Measurements from ENCODE around the gene PAM16.

Gene PAM16

DNA sequence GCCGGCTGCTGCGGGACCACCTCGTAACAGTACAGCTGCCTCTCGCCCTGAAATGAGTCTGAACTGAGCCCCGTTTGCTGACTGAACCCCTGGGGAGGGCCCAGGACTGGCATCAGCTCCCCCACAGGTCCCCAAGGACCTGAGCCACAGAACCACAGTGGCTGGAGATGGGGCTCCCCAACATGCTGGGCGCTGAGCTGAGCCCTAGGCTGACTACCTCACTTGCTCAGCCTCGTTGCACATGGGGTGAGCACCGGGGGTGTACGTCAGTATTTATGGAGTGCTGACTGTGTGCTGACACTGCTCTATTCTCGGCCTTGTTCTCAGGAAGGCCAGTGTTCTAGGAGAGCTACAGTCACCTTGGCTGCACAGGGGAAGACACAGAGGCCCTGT lies 13.9 kb upstream of the PAM16 start:
- peaks cover 8% of the 10 kb centered on the region for H3K36me3 ChIP-seq (ENCODE audit: insufficient read depth, low read length)
- no peak overlapping the region for H3K4me3 ChIP-seq (ENCODE audit: low read depth in 1 of 2, low read length in 2 of 2)
- H3K9me3 ChIP-seq (ENCODE audit: low read length), result no peaks in the 10 kb centered on the region
- no peak overlapping the region for H3K27ac ChIP-seq (ENCODE audit: low read depth, low read length)
- peaks cover 2% of the 10 kb centered on the region for H3K4me1 ChIP-seq (ENCODE audit: insufficient read depth, low read length)
- H3K9ac ChIP-seq (ENCODE audit: low read length), result no peak overlapping the region
- H3K27me3 ChIP-seq (ENCODE audit: control insufficient read depth in 1 of 2, insufficient read depth in 2 of 2, low read length in 2 of 2), result no peaks in the 10 kb centered on the region

DNA sequence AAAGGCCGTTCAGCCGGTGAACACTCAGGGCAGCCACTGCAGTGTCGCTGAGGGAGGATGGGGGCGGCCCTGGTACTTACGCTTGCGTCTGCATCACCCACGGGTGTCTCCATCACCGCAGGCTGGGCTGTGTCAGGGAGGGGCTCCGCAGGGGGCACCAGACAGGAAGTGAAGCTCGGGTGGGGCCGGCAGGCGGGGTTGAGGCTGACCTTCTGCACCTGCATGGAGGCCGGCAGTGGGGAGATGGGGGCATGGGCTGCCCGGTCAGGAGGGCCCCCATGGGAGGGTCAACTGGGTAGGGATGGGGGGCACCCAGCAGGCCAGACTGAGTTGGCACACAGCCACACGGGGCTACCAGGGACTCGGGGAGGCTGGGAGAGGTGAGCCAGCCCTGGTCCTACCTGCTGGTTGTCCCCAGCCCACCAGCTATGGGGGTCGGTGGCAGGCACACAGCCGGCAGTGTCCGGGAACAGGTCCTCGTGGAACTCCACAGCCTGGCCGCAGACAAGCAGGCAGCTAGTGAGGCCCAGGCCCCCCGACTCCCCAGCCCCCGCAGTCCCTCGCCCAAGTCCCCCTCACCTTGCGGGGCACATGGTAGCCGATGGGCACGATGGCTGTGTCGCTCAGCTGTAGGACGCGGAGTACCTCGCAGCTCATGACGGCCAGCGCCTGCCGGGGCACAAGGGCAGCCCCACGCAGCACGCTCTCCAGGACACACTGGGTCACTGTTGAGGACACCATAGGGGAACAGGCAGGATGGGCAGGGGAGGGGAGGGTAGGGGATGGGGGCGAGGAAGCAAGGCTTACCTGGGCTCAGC lies 13.3 kb upstream of the PAM16 start:
- Histone ChIP-seq H3K4me3 (ENCODE audit: low read depth in 1 of 2, low read length in 2 of 2) (no peak overlapping the region), H3K9me3 (ENCODE audit: low read length) (no peaks in the 10 kb centered on the region), H3K27me3 (ENCODE audit: control insufficient read depth in 1 of 2, insufficient read depth in 2 of 2, low read length in 2 of 2) (no peaks in the 10 kb centered on the region), H3K9ac (ENCODE audit: low read length) (no peak overlapping the region), H3K4me1 (ENCODE audit: insufficient read depth, low read length) (peaks cover under 1% of the 10 kb centered on the region), H3K27ac (ENCODE audit: low read depth, low read length) (no peak overlapping the region), H3K36me3 (ENCODE audit: insufficient read depth, low read length) (peaks cover 10% of the 10 kb centered on the region)

DNA sequence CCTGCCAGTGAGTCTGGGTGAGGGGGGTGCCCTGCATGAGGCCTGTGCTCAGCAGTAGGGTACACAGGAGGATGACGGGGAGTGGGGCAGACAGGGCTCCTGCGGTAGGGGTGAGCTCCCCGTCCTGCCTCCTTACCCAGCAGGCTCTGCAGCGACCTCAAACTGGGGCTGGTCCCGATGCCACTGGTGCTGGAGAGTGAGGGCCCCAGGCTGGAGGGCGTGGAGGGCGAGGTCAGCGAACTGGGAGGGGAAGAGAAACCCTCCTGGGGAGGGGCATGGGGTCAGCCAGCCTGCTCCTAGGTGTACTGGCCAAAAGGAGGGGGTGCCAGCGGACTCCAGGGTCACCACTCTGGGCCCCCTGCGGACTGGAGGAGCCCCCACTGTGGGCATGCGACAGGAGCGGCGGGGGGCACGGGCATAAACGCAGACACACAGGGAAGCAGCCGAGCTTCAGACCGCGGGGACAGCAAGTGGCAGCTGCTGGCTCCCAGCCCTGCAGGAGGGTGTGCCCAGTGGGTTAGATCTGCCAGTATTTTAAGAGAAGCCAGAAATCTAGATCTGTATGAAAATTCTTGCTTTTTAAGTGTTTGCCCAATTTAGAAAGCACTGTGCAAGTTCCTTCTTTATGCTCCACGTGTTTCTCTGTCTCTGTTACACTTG lies 11.5 kb upstream of the PAM16 start:
- peaks cover 10% of the 10 kb centered on the region for H3K36me3 ChIP-seq (ENCODE audit: insufficient read depth, low read length)
- no peak overlapping the region for H3K9ac ChIP-seq (ENCODE audit: low read length)
- H3K27ac ChIP-seq (ENCODE audit: low read depth, low read length), result no peak overlapping the region
- no peaks in the 10 kb centered on the region for H3K9me3 ChIP-seq (ENCODE audit: low read length)
- peaks cover 4% of the 10 kb centered on the region for H3K4me1 ChIP-seq (ENCODE audit: insufficient read depth, low read length)
- no peaks in the 10 kb centered on the region for H3K27me3 ChIP-seq (ENCODE audit: control insufficient read depth in 1 of 2, insufficient read depth in 2 of 2, low read length in 2 of 2)
- H3K4me3 ChIP-seq (ENCODE audit: low read depth in 1 of 2, low read length in 2 of 2), result no peak overlapping the region

DNA sequence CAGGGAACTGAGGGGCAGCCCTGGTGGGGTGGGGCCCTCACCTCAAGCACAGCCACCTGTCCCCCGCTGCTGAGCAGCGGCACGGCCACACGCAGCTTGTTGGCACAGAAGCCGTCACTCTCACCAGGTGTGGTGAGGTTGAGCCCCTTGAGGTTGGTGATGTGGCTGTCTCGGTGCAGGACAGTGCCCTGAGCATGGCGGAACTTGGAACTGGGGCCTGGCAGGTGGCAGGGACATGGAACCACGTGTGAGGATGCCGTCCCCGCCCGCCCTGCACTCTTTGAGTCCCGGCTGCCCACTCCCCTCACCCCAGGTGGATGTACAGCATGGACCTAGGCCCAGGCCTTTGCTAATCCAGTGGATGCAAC lies 10.8 kb upstream of the PAM16 start:
- H3K36me3 ChIP-seq (ENCODE audit: insufficient read depth, low read length), result peaks cover 10% of the 10 kb centered on the region
- no peak overlapping the region for H3K27ac ChIP-seq (ENCODE audit: low read depth, low read length)
- no peak overlapping the region for H3K9ac ChIP-seq (ENCODE audit: low read length)
- no peak overlapping the region for H3K4me3 ChIP-seq (ENCODE audit: low read depth in 1 of 2, low read length in 2 of 2)
- H3K9me3 ChIP-seq (ENCODE audit: low read length), result no peaks in the 10 kb centered on the region
- H3K27me3 ChIP-seq (ENCODE audit: control insufficient read depth in 1 of 2, insufficient read depth in 2 of 2, low read length in 2 of 2), result no peaks in the 10 kb centered on the region
- H3K4me1 ChIP-seq (ENCODE audit: insufficient read depth, low read length), result peaks cover 4% of the 10 kb centered on the region

- peaks cover 4% of the 10 kb centered on the region for H3K4me1 ChIP-seq (ENCODE audit: insufficient read depth, low read length)
- H3K9me3 ChIP-seq (ENCODE audit: low read length), result no peaks in the 10 kb centered on the region
- no peak overlapping the region for H3K27ac ChIP-seq (ENCODE audit: low read depth, low read length)
- no peaks in the 10 kb centered on the region for H3K27me3 ChIP-seq (ENCODE audit: control insufficient read depth in 1 of 2, insufficient read depth in 2 of 2, low read length in 2 of 2)
- H3K36me3 ChIP-seq (ENCODE audit: insufficient read depth, low read length), result peaks cover 10% of the 10 kb centered on the region
- H3K4me3 ChIP-seq (ENCODE audit: low read depth in 1 of 2, low read length in 2 of 2), result no peak overlapping the region
- no peak overlapping the region for H3K9ac ChIP-seq (ENCODE audit: low read length)
Observed at GRCh38 chr16:4361033-4361943, 10.2 kb upstream of the PAM16 start.

GRCh38 chr16:4360538-4361021 lies 9.5 kb upstream of the PAM16 start:
- H3K4me3 ChIP-seq (ENCODE audit: low read depth in 1 of 2, low read length in 2 of 2), result no peak overlapping the region
- H3K36me3 ChIP-seq (ENCODE audit: insufficient read depth, low read length), result peaks cover 10% of the 10 kb centered on the region
- no peak overlapping the region for H3K9ac ChIP-seq (ENCODE audit: low read length)
- H3K9me3 ChIP-seq (ENCODE audit: low read length), result no peaks in the 10 kb centered on the region
- H3K4me1 ChIP-seq (ENCODE audit: insufficient read depth, low read length), result peaks cover 4% of the 10 kb centered on the region
- H3K27me3 ChIP-seq (ENCODE audit: control insufficient read depth in 1 of 2, insufficient read depth in 2 of 2, low read length in 2 of 2), result no peaks in the 10 kb centered on the region
- H3K27ac ChIP-seq (ENCODE audit: low read depth, low read length), result no peak overlapping the region

DNA sequence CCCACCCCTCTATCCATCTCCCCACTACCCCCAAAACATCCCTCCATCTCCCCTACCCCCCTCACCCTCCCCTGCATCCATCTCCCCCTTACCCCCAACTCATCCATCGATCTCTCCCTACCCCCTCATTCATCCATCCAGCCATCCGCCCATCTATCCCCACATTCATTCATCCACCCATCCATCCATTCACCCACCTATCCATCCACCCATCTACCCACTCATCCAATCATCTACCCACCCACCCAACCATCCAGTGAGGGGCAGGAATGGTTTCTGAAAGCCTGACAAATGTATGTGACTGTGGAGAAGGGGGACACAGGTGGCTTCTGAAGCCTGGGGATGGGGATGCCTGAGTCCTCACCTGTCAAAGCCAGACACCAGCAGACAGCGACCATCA lies 8.8 kb upstream of the PAM16 start:
- Histone ChIP-seq H3K9me3 (ENCODE audit: low read length) (no peaks in the 10 kb centered on the region), H3K27me3 (ENCODE audit: control insufficient read depth in 1 of 2, insufficient read depth in 2 of 2, low read length in 2 of 2) (no peaks in the 10 kb centered on the region), H3K4me3 (ENCODE audit: low read depth in 1 of 2, low read length in 2 of 2) (no peak overlapping the region), H3K4me1 (ENCODE audit: insufficient read depth, low read length) (peaks cover 4% of the 10 kb centered on the region), H3K9ac (ENCODE audit: low read length) (no peak overlapping the region), H3K27ac (ENCODE audit: low read depth, low read length) (no peak overlapping the region), H3K36me3 (ENCODE audit: insufficient read depth, low read length) (peaks cover 10% of the 10 kb centered on the region)

- no peaks in the 10 kb centered on the region for H3K9me3 ChIP-seq (ENCODE audit: low read length)
- H3K9ac ChIP-seq (ENCODE audit: low read length), result no peak overlapping the region
- no peaks in the 10 kb centered on the region for H3K27me3 ChIP-seq (ENCODE audit: control insufficient read depth in 1 of 2, insufficient read depth in 2 of 2, low read length in 2 of 2)
- no peak overlapping the region for H3K4me3 ChIP-seq (ENCODE audit: low read depth in 1 of 2, low read length in 2 of 2)
- H3K27ac ChIP-seq (ENCODE audit: low read depth, low read length), result no peak overlapping the region
- H3K4me1 ChIP-seq (ENCODE audit: insufficient read depth, low read length), result peaks cover 4% of the 10 kb centered on the region
- H3K36me3 ChIP-seq (ENCODE audit: insufficient read depth, low read length), result peaks cover 5% of the 10 kb centered on the region
Observed at GRCh38 chr16:4358831-4359561, 7.9 kb upstream of the PAM16 start.

GRCh38 chr16:4358236-4358635 lies 7.1 kb upstream of the PAM16 start:
- Histone ChIP-seq H3K9me3 (ENCODE audit: low read length) (no peaks in the 10 kb centered on the region), H3K4me1 (ENCODE audit: insufficient read depth, low read length) (peaks cover 4% of the 10 kb centered on the region)

GRCh38 chr16:4356820-4357219 lies 5.7 kb upstream of the PAM16 start:
- Histone ChIP-seq H3K36me3 (ENCODE audit: insufficient read depth, low read length) (peaks cover 4% of the 10 kb centered on the region), H3K4me1 (ENCODE audit: insufficient read depth, low read length) (peaks cover 4% of the 10 kb centered on the region), H3K27me3 (ENCODE audit: control insufficient read depth in 1 of 2, insufficient read depth in 2 of 2, low read length in 2 of 2) (no peaks in the 10 kb centered on the region), H3K9me3 (ENCODE audit: low read length) (no peaks in the 10 kb centered on the region), H3K27ac (ENCODE audit: low read depth, low read length) (no peak overlapping the region), H3K4me3 (ENCODE audit: low read depth in 1 of 2, low read length in 2 of 2) (no peak overlapping the region), H3K9ac (ENCODE audit: low read length) (no peak overlapping the region)

More at GRCh38 chr16:4358236-4358635, 7.1 kb upstream of the PAM16 start:
- H3K36me3 ChIP-seq (ENCODE audit: insufficient read depth, low read length), result peaks cover 4% of the 10 kb centered on the region
- H3K9ac ChIP-seq (ENCODE audit: low read length), result no peak overlapping the region
- H3K27ac ChIP-seq (ENCODE audit: low read depth, low read length), result no peak overlapping the region
- no peaks in the 10 kb centered on the region for H3K27me3 ChIP-seq (ENCODE audit: control insufficient read depth in 1 of 2, insufficient read depth in 2 of 2, low read length in 2 of 2)
- H3K4me3 ChIP-seq (ENCODE audit: low read depth in 1 of 2, low read length in 2 of 2), result no peak overlapping the region
